H9 (cell line): Measurements from ENCODE around the gene NKD1. TPM values are rescaled to one million over a fixed set of nuclear protein-coding genes. Genes with fewer than 3 reads are reported as not detected.
A peak's percentile ranks its signal among the peaks of the same experiment; 100 is the strongest.

Experiments
- DNase-seq: peaks from one replicate; pipeline ENCODE4 v3.0.0-alpha.2; 2017
- H2AFZ ChIP-seq: one replicate; pipeline ENCODE4 v1.6.1; 2013; ENCODE audit warnings: mild to moderate bottlenecking, low read length, control low read depth, moderate library complexity
- H2AK5ac ChIP-seq: 2 replicates; pipeline ENCODE4 v1.6.1; 2013; ENCODE audit warnings: low read length, control low read depth, mixed read lengths; ENCODE audit not compliant: insufficient read length
- H2BK120ac ChIP-seq: one replicate; pipeline ENCODE4 v1.6.1; 2013; ENCODE audit warnings: low read depth, mild to moderate bottlenecking, low read length, control low read depth, inconsistent platforms; ENCODE audit not compliant: poor library complexity, severe bottlenecking
- H2BK12ac ChIP-seq: 2 replicates; pipeline ENCODE4 v1.6.1; 2013; ENCODE audit warnings: low read length, control low read depth, mixed read lengths, low read depth; ENCODE audit not compliant: insufficient read length
- H2BK15ac ChIP-seq: 2 replicates; pipeline ENCODE4 v1.6.1; 2013; ENCODE audit warnings: low read depth, low read length, control low read depth
- H2BK20ac ChIP-seq: one replicate; pipeline ENCODE4 v1.6.1; 2013; ENCODE audit warnings: low read depth, mild to moderate bottlenecking, low read length, control low read depth, inconsistent platforms; ENCODE audit not compliant: poor library complexity, severe bottlenecking
- H2BK5ac ChIP-seq: 2 replicates; pipeline ENCODE4 v1.6.1; 2013; ENCODE audit warnings: low read length, control low read depth, mixed read lengths; ENCODE audit not compliant: insufficient read length
- H3K14ac ChIP-seq: 2 replicates; pipeline ENCODE4 v1.6.1; 2013; ENCODE audit warnings: low read length, control low read depth; ENCODE audit not compliant: insufficient read depth
- H3K18ac ChIP-seq: 2 replicates; pipeline ENCODE4 v1.6.1; 2013; ENCODE audit warnings: low read depth, mild to moderate bottlenecking, mixed read lengths, low read length, control low read depth; ENCODE audit not compliant: insufficient read length
- H3K23ac ChIP-seq: 2 replicates; pipeline ENCODE4 v1.6.1; 2013; ENCODE audit warnings: low read length, control low read depth, mixed read lengths, low read depth; ENCODE audit not compliant: insufficient read length
- H3K23me2 ChIP-seq: 2 replicates; pipeline ENCODE4 v1.6.1; 2013; ENCODE audit warnings: low read depth, mild to moderate bottlenecking, mixed read lengths, low read length, control low read depth; ENCODE audit not compliant: insufficient read length, poor library complexity, severe bottlenecking
- H3K27ac ChIP-seq: 2 replicates; pipeline ENCODE4 v1.5.1; 2013; ENCODE audit warnings: low read length, control low read depth, mixed read lengths, low read depth; ENCODE audit not compliant: insufficient read length
- H3K27me3 ChIP-seq: 2 replicates; pipeline ENCODE4 v1.6.1; 2013; ENCODE audit warnings: low read length, control low read depth, inconsistent platforms; ENCODE audit not compliant: insufficient read depth
- H3K4ac ChIP-seq: 2 replicates; pipeline ENCODE4 v1.6.1; 2013; ENCODE audit warnings: low read depth, mild to moderate bottlenecking, control low read depth, inconsistent platforms, low read length, moderate library complexity
- H3K4me1 ChIP-seq: 2 replicates; pipeline ENCODE4 v1.6.1; 2013; ENCODE audit warnings: low read length, control low read depth, inconsistent platforms; ENCODE audit not compliant: insufficient read depth
- H3K4me2 ChIP-seq: 2 replicates; pipeline ENCODE4 v1.6.1; 2013; ENCODE audit warnings: low read length, control low read depth, mixed read lengths; ENCODE audit not compliant: insufficient read length, insufficient read depth
- H3K56ac ChIP-seq: 2 replicates; pipeline ENCODE4 v1.6.1; 2013; ENCODE audit warnings: low read depth, mild to moderate bottlenecking, mixed read lengths, low read length, control low read depth; ENCODE audit not compliant: insufficient read length
- H3K79me1 ChIP-seq: 2 replicates; pipeline ENCODE4 v1.6.1; 2013; ENCODE audit warnings: low read depth, mild to moderate bottlenecking, moderate library complexity, low read length, control low read depth, inconsistent platforms; ENCODE audit not compliant: insufficient read depth, poor library complexity, severe bottlenecking
- H3K79me2 ChIP-seq: 2 replicates; pipeline ENCODE4 v1.6.1; 2013; ENCODE audit warnings: low read length, control low read depth, inconsistent platforms; ENCODE audit not compliant: insufficient read depth
- H3K9ac ChIP-seq: 2 replicates; pipeline ENCODE4 v1.6.1; 2013; ENCODE audit warnings: low read length, control low read depth, mixed read lengths; ENCODE audit not compliant: insufficient read length; ENCODE audit errors: extremely low read depth
- H3K9me3 ChIP-seq: one replicate; pipeline ENCODE4 v1.6.1; 2013; ENCODE audit warnings: low read depth, low read length, inconsistent platforms; ENCODE audit not compliant: control insufficient read depth
- H3T11ph ChIP-seq: one replicate; pipeline ENCODE4 v1.6.1; 2013; ENCODE audit warnings: mild to moderate bottlenecking, low read length, control low read depth, inconsistent platforms
- H4K20me1 ChIP-seq: one replicate; pipeline ENCODE4 v1.6.1; 2013; ENCODE audit not compliant: control insufficient read depth, insufficient read length, insufficient read depth
- H4K5ac ChIP-seq: 2 replicates; pipeline ENCODE4 v1.6.1; 2013; ENCODE audit warnings: low read depth, mild to moderate bottlenecking, mixed read lengths, low read length, control low read depth; ENCODE audit not compliant: insufficient read length
- H4K8ac ChIP-seq: replicated peaks from 2 replicates; pipeline ENCODE4 v1.6.1; 2013; ENCODE audit warnings: low read length, control low read depth, mixed read lengths, low read depth; ENCODE audit not compliant: insufficient read length
- H4K91ac ChIP-seq: 2 replicates; pipeline ENCODE4 v1.6.1; 2013; ENCODE audit warnings: low read depth, mild to moderate bottlenecking, moderate library complexity, mixed read lengths, low read length, control low read depth; ENCODE audit not compliant: insufficient read length
- H3K27ac Mint-ChIP-seq, 3 experiments: 2 replicates in 2 of 3; 3 replicates in 1 of 3; pipeline ENCODE4 v1.8.0; 2020 to 2021; ENCODE audit warnings: mixed read lengths in 3 of 3, mild to moderate bottlenecking in 1 of 3, moderate library complexity in 1 of 3
- H3K27me3 Mint-ChIP-seq: 2 replicates; pipeline ENCODE4 v1.8.0; 2021; ENCODE audit warnings: low read depth, mild to moderate bottlenecking, moderate library complexity, mixed read lengths
- H3K36me3 Mint-ChIP-seq, 3 experiments: 2 replicates in 2 of 3; 3 replicates in 1 of 3; pipeline ENCODE4 v1.8.0; 2020 to 2021; ENCODE audit warnings: low read depth in 3 of 3, mixed read lengths in 3 of 3; ENCODE audit not compliant: insufficient read depth in 1 of 3
- H3K4me1 Mint-ChIP-seq, 2 experiments: 2 replicates each; pipeline ENCODE4 v1.8.0; 2020; ENCODE audit warnings: mixed read lengths in 2 of 2
- H3K4me3 Mint-ChIP-seq, 2 experiments: 2 replicates in 1 of 2; 3 replicates in 1 of 2; pipeline ENCODE4 v1.8.0; 2020 to 2021; ENCODE audit warnings: mild to moderate bottlenecking in 2 of 2, mixed read lengths in 2 of 2, moderate library complexity in 1 of 2
- H3K9me3 Mint-ChIP-seq, 2 experiments: 2 replicates in 1 of 2; 3 replicates in 1 of 2; pipeline ENCODE4 v1.8.0; 2020; ENCODE audit warnings: mild to moderate bottlenecking in 2 of 2, mixed read lengths in 2 of 2, moderate library complexity in 1 of 2
- CTCF ChIP-seq: fragments of 200-600 bp; sonication (generic); conservative IDR thresholded peaks from 3 replicates; pipeline ENCODE4 v1.8.0; 2021; ENCODE audit warnings: antibody characterized with exemption, mild to moderate bottlenecking
- WGBS: extraction: QIAGEN DNeasy Blood & Tissue Kit; methylation state at CpG from one replicate; pipeline ENCODE4 v1.1.7; 2013; ENCODE audit warnings: missing lambda C conversion rate, low lambda C conversion rate, mixed read lengths; ENCODE audit not compliant: insufficient read length; ENCODE audit errors: extremely low coverage; 5-methylcytosine and 5-hydroxymethylcytosine counted together
- total RNA-seq: library from RNA; stranded (reverse); gene quantifications from 2 replicates; pipeline ENCODE4 v1.2.1, GENCODE V29; 2021

Gene NKD1
- total RNA-seq, 1 experiment from 2014 or later = 1.9 TPM

- Histone ChIP-seq H3T11ph (no peak overlapping the region), H3K27me3 (no peaks in the 10 kb centered on the region), H3K4me1 (no peaks in the 10 kb centered on the region), H2BK20ac (no peak overlapping the region), H3K27ac (no peak overlapping the region), H4K8ac (no peak overlapping the region), H3K79me2 (no peaks in the 10 kb centered on the region), H3K23ac (no peak overlapping the region), H2BK12ac (no peak overlapping the region), H3K23me2 (no peaks in the 10 kb centered on the region), H3K9me3 (no peaks in the 10 kb centered on the region), H4K20me1 (no peaks in the 10 kb centered on the region), H4K91ac (no peak overlapping the region), H3K79me1 (no peaks in the 10 kb centered on the region), H3K4ac (no peak overlapping the region), H3K56ac (no peak overlapping the region), H2BK5ac (no peak overlapping the region), H3K4me2 (no peak overlapping the region), H4K5ac (no peak overlapping the region), H2AFZ (no peak overlapping the region), H3K14ac (no peak overlapping the region), H2BK120ac (no peak overlapping the region), H3K18ac (no peak overlapping the region), H3K9ac (no peak overlapping the region), H2AK5ac (no peak overlapping the region), H2BK15ac (no peak overlapping the region)
- H3K27me3 Mint-ChIP-seq = peaks cover 24% of the 10 kb centered on the region
- no peak overlapping the region for H3K4me3 Mint-ChIP-seq
- DNase-seq = no peak
- no peak for TF ChIP-seq CTCF
- WGBS = no CpG with 5 or more reads among the region's 10 CpGs
- H3K36me3 Mint-ChIP-seq = peaks cover 6 to 23% (median 12%) of the 10 kb centered on the region in 3 experiments
- peak overlapping the region in 1 of 3 experiments; percentile 84; a peak in 2 of 7 replicates for H3K27ac Mint-ChIP-seq
- H3K9me3 Mint-ChIP-seq = peaks cover 6 to 7% of the 10 kb centered on the region in 2 experiments; a peak in 4 of 5 replicates
- H3K4me1 Mint-ChIP-seq = peaks cover 4 to 7% of the 10 kb centered on the region in 2 experiments; a peak in 3 of 4 replicates
Measured at GRCh38 chr16:50555269-50555875, 7.2 kb downstream of the NKD1 start.
